HG02981 (cell line): ENCODE data around the gene GLRX2.
A peak's percentile ranks its signal among the peaks of the same experiment; 100 is the strongest.
"Not testable (repeated sequence)": the region's sequence is repeated elsewhere in the genome, so short reads cannot be mapped to it uniquely, and the experiment has no call there.

Experiments
- ATAC-seq: cut with Tn5 transposase; IDR thresholded peaks from one replicate; pipeline ENCODE4 v1.9.1; 2021; ENCODE audit warnings: mild to moderate bottlenecking, moderate library complexity; ENCODE audit not compliant: unreplicated experiment

Gene GLRX2

GRCh38 chr1:193104907-193105820 lies at the start of gene GLRX2:
Gene GLRX2, minus strand, starts transcription at chr1:193105414. Its CDS starts 32 bp downstream, at chr1:193105382.
- ATAC-seq, result peak; percentile 87

GRCh38 chr1:193144999-193145398 lies 39.8 kb upstream of the GLRX2 start:
- ATAC-seq, result no peak

DNA sequence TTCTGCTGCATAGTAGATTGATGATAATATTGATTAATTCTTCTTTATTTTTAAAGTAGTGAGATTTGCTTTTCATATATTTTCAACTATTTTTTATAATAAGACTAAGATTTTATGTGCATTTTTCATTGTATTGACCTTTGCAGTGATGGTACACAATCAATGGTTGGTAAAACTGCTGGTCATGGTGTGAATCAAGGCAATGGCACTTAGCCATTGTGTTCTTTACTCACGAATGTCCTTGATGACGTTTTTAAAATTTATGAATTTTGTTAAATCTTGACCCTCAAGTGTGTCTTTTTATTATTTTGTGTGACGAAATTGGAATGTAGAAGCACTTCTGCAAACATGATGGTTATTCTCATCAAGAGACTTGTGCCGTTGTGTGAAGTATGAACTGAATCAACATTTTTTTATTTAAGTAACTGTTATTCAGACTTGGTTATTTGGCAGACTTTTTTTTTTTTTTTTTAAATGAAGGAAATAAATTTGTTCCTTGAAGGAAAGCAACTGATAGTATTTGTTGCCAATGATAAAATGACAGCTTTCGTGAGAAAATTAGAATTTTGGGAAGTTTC lies 39.2 kb upstream of the GLRX2 start:
- ATAC-seq, result no peak

- no peak for ATAC-seq
These were observed 38.1 kb upstream of the GLRX2 start for GRCh38 chr1:193143285-193143684.

DNA sequence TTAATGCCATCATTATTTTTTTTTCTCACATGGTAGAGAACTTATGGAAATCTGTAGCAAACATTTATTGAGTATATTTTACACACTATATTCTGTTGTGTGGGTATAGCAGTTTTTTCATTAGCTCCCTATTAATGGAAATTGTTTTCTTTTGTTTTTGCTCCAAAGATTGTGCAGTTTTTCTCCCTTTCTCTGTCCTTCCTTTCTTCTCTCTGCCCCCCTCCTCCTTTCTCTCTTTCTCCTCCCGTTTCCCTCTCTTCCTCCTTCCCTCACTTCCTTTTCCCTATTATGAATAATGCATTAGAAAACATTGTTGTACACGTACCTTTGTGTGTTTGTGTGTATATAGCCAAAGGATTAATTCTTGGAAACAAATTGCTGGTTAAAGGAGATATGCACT lies 37.2 kb upstream of the GLRX2 start:
- ATAC-seq, result no peak

- no peak for ATAC-seq
These were observed 36.6 kb upstream of the GLRX2 start for GRCh38 chr1:193141804-193142203.

GRCh38 chr1:193140254-193140653 lies 35.0 kb upstream of the GLRX2 start:
- ATAC-seq, result no peak

DNA sequence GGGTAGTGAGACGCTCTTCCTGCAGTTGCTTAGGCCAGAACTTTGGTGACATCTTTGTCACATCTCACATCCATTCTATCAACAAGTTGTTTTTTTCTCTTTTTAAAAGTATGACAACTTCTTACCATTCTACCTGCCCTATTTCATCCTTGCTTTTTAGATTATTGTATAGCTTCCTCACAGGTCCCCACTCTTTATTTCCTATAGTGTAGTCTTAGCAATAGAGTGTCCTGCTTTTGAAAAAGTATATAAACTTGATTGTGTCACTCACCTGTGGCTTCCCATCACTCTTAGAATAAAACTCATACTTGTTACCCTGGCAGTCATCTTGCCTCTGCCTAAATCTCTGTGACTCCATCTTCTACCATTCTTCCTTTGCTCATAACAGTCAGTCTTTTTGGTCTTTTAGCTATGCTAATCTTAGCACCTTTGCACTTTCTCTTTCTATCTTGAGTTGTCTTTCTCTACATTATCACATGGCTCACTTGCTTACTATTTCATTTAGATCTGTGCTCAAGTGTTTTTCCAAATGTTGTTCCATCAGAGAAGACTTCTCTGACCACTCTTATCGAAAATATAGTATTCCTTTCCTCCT lies 26.1 kb upstream of the GLRX2 start:
- ATAC-seq, result no peak

GRCh38 chr1:193125369-193125768 lies 20.2 kb upstream of the GLRX2 start:
- ATAC-seq, result no peak

DNA sequence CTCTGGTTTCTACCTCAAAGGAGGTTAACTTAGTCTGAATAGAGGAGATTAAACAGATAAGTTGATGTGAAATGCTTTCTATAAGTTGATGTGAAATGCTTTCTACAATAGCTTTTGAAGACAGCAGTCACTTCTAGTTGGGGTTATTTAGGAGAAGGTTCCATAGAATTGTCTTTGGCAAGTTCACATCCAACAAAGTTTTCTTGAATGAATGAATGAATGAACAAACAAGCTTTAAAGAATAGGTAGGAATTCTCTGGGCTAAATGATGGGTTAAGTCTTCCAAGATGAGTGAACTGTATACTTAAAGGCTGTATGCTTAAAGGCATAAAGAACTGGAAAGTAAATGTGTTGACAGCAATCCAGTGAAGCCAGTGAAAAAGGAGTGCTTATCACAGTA lies 18.5 kb upstream of the GLRX2 start:
- no peak for ATAC-seq

GRCh38 chr1:193121616-193122593 lies 16.7 kb upstream of the GLRX2 start, which contains the start of gene CDC73:
Gene CDC73, plus strand, starts transcription at chr1:193122031. Its CDS starts 170 bp downstream, at chr1:193122201.
- peak; percentile 93 for ATAC-seq

GRCh38 chr1:193120604-193121166 lies 15.5 kb upstream of the GLRX2 start:
- ATAC-seq, result no peak

DNA sequence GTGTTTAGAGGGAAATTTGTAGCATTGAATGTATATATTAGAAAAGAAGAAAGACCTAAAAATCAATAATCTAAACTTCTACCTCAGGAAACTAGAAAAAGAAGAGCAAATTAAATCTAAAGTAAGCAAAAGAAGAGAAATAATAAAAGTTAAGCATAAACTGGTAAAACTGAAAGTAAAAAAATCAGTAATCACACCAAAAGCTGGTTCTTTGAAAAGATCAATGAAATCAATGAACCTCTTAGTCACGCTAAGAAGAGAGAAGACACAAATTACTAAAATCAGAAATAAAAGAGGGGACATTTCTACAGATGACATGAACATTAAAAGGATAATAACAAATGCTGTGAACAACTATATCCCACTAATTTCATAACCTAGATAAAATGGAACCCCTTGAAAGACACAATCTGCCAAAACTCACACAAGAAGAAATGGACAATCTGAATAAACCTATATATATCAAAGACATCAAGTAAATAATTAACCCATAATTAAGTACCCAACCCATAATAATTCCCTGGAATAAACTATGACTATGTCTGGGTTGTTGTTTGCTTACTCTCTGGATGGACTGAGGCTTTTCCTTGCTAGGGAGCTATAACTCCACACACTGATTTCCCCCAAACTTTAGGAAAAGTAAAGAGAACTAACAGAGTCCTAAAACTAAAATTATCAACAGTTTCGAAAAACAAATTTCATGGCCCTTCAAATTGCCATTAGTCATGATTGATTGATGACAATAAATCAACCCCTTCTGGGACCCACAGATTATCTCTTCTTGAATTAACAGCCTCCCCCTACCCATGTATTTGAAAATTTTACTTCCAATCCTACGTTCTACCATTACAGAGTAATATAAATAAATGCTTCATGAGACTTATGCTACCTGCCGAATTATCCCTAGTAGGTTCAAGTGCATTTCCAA lies 13.9 kb upstream of the GLRX2 start:
- no peak for ATAC-seq

DNA sequence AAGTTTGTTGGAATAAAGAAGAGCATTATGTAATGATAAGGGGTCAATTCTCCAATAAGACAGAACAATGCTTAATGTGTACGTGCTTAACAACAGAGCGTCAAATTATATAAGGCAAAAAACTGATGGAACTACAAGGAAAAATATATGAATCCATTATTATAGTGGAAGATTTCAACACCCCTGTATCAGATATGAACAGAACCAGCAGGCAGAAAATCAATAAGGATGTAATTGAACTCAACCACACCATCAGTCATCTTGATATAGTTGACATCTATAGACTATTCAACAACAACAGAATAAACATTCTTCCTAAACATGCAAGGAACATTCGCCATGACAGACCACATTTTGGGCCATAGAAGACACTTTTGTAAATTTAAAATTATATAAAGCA lies 13.0 kb upstream of the GLRX2 start:
- no peak for ATAC-seq

- ATAC-seq, result not testable (repeated sequence)
These were observed 12.0 kb upstream of the GLRX2 start for GRCh38 chr1:193117167-193117566.

DNA sequence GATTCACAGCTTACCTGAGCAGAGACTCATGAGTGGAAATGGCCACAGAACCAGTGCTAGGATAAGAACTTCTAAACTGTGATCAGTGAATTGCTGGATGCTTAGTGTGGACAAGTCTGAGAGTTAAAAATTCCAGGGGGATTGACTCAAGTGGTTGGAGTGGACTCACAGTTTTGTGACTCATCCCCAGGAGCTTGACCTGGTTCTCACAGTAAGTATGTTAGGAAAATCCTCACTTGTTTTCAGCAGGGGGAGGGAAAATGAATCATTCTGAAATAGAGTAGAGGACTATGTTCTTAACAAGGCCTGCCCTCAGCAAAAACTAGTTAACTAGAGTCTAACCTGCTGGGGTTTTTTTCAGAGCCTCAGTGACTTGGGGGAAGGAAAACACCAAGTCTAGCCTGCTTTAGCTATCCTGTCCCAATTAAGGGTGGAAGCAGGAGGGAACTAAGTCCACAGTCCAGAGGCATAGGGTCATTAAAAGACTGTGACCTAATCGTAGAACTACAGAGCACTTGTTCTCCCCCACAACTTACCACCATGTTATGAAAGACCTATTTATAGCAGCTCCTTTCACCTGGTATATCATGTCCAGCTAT lies 10.5 kb upstream of the GLRX2 start:
- no peak for ATAC-seq

DNA sequence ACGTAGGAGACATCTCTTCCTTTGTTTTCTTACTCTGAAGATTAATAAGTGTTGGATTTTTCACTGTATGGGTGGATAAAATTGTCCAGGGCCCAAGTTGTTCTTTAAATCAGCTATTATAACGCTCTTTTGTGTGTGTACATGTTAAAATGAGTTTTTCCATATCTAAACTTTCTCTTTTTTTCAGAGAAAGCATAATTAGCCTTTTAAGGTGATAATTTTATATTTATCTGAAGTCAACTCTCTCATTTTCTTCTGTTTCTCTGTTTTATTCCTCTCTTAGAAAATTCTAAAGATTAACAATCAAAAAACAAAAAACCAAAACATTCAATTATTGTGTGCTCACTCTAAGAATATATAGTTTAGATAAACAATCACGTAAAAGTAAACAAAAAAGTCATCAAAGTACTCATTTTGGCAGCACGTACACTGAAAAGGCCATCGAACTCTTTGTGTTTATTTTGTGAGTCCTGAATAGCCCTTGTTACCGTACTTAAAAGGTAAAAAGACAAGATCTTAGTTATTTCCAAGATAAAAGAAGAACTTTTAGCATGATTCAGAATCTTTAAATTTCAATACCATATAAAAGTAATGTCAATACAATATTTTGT lies 9.4 kb upstream of the GLRX2 start:
- no peak for ATAC-seq

GRCh38 chr1:193113992-193114332 lies 8.7 kb upstream of the GLRX2 start:
- no peak for ATAC-seq
